PC-9 (cell line): ENCODE data around the gene TAF4. TPM values are rescaled to one million over a fixed set of nuclear protein-coding genes. Genes with fewer than 3 reads are reported as not detected.

ENCODE experiments used
- BruUV-seq: library from RNA; stranded (reverse); fragments of 400-500 nt; replicated peaks from 2 replicates; lab custom pipeline; 2021; lab: Mats Ljungman, UMichigan
- CTCF ChIA-PET: fragments of 300-600 bp; sonication (Branson Sonifier 250); formaldehyde crosslinking; loops from one replicate; lab custom pipeline; 2022; ENCODE audit warnings: antibody characterized with exemption; lab: Charles Lee
- POLR2A ChIA-PET: fragments of 300-600 bp; sonication (Branson Sonifier 250); formaldehyde crosslinking; loops from one replicate; lab custom pipeline; 2022; ENCODE audit warnings: antibody characterized with exemption; ENCODE audit not compliant: unreplicated experiment; lab: Charles Lee
- DNase-seq, 2 experiments: peaks; one replicate each; pipeline versions ENCODE4 v3.0.0 to v3.0.0-alpha.2; 2015 to 2022; ENCODE audit warnings: mixed read lengths in 1 of 2
- H2AFZ ChIP-seq: fragments of 200-600 bp; sonication (generic); 2 replicates; pipeline ENCODE4 v1.8.1; 2017; ENCODE audit warnings: antibody characterized with exemption
- H3F3A ChIP-seq: fragments of 200-600 bp; sonication (generic); 2 replicates; pipeline ENCODE4 v1.8.1; 2017; ENCODE audit warnings: antibody characterized with exemption, mild to moderate bottlenecking, low read depth; ENCODE audit not compliant: insufficient read depth
- H3K27ac ChIP-seq: fragments of 200-600 bp; sonication (generic); 2 replicates; pipeline ENCODE4 v1.6.1; 2016; ENCODE audit warnings: mixed run types
- H3K27me3 ChIP-seq: fragments of 200-600 bp; sonication (generic); 2 replicates; pipeline ENCODE4 v1.6.1; 2016; ENCODE audit warnings: low read depth, mixed run types; ENCODE audit not compliant: insufficient read depth
- H3K36me3 ChIP-seq: fragments of 200-600 bp; sonication (generic); 2 replicates; pipeline ENCODE4 v1.6.1; 2016; ENCODE audit warnings: low read depth, mixed run types
- H3K4me1 ChIP-seq: fragments of 200-600 bp; sonication (generic); replicated peaks from 2 replicates; pipeline ENCODE4 v1.6.1; 2016; ENCODE audit warnings: mixed run types; ENCODE audit not compliant: insufficient read depth
- H3K4me2 ChIP-seq: fragments of 200-600 bp; sonication (generic); 2 replicates; pipeline ENCODE4 v1.6.1; 2017; ENCODE audit warnings: mixed run types
- H3K4me3 ChIP-seq: fragments of 200-600 bp; sonication (generic); 2 replicates; pipeline ENCODE4 v1.6.1; 2016; ENCODE audit warnings: mixed run types
- H3K79me2 ChIP-seq: fragments of 200-600 bp; sonication (generic); 2 replicates; pipeline ENCODE4 v1.6.1; 2017; ENCODE audit warnings: low read depth, mixed run types
- H3K9me2 ChIP-seq: fragments of 200-600 bp; sonication (generic); 2 replicates; pipeline ENCODE4 v1.8.1; 2017; ENCODE audit warnings: mild to moderate bottlenecking; ENCODE audit not compliant: insufficient read depth
- H3K9me3 ChIP-seq: fragments of 200-600 bp; sonication (generic); 2 replicates; pipeline ENCODE4 v1.8.1; 2016; ENCODE audit warnings: low read depth; ENCODE audit not compliant: insufficient read depth
- H4K20me1 ChIP-seq: fragments of 200-600 bp; sonication (generic); 2 replicates; pipeline ENCODE4 v1.8.1; 2017; ENCODE audit not compliant: insufficient read depth
- CTCF ChIP-seq: fragments of 200-600 bp; sonication (generic); conservative IDR thresholded peaks from 2 replicates; pipeline ENCODE4 v1.6.1; 2017; ENCODE audit warnings: mixed run types, antibody characterized with exemption, mild to moderate bottlenecking, moderate library complexity
- EZH2 ChIP-seq: fragments of 200-600 bp; sonication (generic); IDR thresholded peaks from 2 replicates; pipeline ENCODE4 v1.8.0; 2017; ENCODE audit warnings: antibody characterized with exemption, low read depth
- intact Hi-C: fragments of 100-400 bp; cut with micrococcal nuclease; formaldehyde crosslinking; loops from one replicate; pipeline ENCODE4 v1.10.0; 2022; ENCODE audit not compliant: unreplicated experiment
- total RNA-seq: library from RNA; stranded (reverse); gene quantifications from 2 replicates; pipeline ENCODE4 v1.2.3, GENCODE V29; 2021

The TAF4 gene
- total RNA-seq, 1 experiment from 2014 or later = 32.5 TPM

GRCh38 chr20:62066983-62067433 is 1.3 kb upstream of the TAF4 start:
- TSS peak; percentile 83 for BruUV-seq
- Histone ChIP-seq H3F3A (no peaks in the 10 kb centered on the region; the same call in 1 of the 2 replicates), H3K4me3 (peak overlapping the region; percentile 81; the same call in 1 of the 2 replicates), H3K9me2 (no peaks in the 10 kb centered on the region), H3K27me3 (peaks cover 8% of the 10 kb centered on the region), H3K4me1 (peaks cover 16% of the 10 kb centered on the region), H3K36me3 (no peaks in the 10 kb centered on the region), H3K9me3 (no peaks in the 10 kb centered on the region), H3K79me2 (peaks cover 24% of the 10 kb centered on the region), H2AFZ (peak overlapping the region; percentile 88), H3K27ac (no peak overlapping the region), H4K20me1 (peaks cover 18% of the 10 kb centered on the region), H3K4me2 (peak overlapping the region; percentile 77)
- ChIA-PET POLR2A (no interaction called here), CTCF (no interaction called here)
- intact Hi-C loops = loop anchor here (1.0 kb wide), 1 partner anchor 55 kb away; the partner anchor contains the start of gene LSM14B
- no peak for DNase-seq
- no peak for TF ChIP-seq EZH2
- TF ChIP-seq CTCF = no peak

DNA sequence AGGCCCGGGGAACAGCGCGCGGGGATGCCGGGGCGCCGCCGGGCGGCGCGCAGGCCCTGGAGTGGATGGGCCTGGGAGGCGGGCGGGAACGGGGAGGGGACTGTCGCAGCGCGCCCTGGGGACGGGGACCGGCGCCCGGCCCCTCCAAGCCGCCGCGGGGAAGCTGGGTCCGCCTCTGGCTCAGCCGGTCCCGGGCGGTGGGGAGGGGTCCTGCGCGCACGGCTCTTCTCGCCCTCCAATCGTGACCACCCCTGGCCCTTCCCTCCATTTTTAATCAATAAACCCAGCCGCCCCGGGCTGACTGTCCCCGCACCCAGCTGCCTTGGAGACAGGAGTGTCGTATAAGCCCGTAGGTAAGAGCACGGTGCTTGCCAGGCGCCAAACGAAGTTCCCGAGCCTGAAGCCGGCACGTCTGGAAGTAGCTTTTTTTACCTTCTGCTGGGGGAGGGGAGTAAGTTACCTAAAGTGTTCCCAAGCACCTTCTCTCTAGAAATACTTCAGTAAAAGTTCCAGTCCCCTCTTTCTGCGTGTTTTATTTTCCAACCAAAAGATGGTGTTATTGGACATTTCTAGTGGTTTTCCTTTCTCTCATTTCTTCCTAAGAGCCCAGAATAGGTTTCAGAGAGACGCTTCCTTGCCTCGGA is 780 bp upstream of the TAF4 start:
- Histone ChIP-seq H3K79me2 (peaks cover 30% of the 10 kb centered on the region), H3K27ac (no peak overlapping the region), H3K36me3 (no peaks in the 10 kb centered on the region), H3K4me1 (peaks cover 16% of the 10 kb centered on the region), H3F3A (no peaks in the 10 kb centered on the region; the same call in 1 of the 2 replicates), H2AFZ (peak overlapping the region; percentile 88), H3K4me3 (peak overlapping the region; percentile 81), H4K20me1 (peaks cover 23% of the 10 kb centered on the region), H3K27me3 (peaks cover 8% of the 10 kb centered on the region), H3K4me2 (peak overlapping the region; percentile 77), H3K9me2 (no peaks in the 10 kb centered on the region), H3K9me3 (no peaks in the 10 kb centered on the region)
- DNase-seq = peak; percentile 45 to 55
- TF ChIP-seq EZH2 = no peak
- TF ChIP-seq CTCF = no peak
- intact Hi-C loops = loop anchor here (1.0 kb wide), 1 partner anchor 56 kb away; the partner anchor contains the start of gene LSM14B
- ChIA-PET POLR2A (interaction anchor here (0.7 kb wide), 1 partner anchor 117 kb away, joined by 8 read pairs; no protein-coding TSS in a partner anchor), CTCF (no interaction called here)
- BruUV-seq = no TSS peak

GRCh38 chr20:62064770-62065673 is 659 bp downstream of the TAF4 start:
- TF ChIP-seq CTCF (no peak), EZH2 (no peak)
- POLR2A ChIA-PET = interaction anchor here (0.6 kb wide), 1 partner anchor 23 kb away, joined by 10 read pairs; no protein-coding TSS in a partner anchor
- H3K4me3 ChIP-seq = peak overlapping the region; percentile 55; the same call in 1 of the 2 replicates
- H4K20me1 ChIP-seq = peaks cover 24% of the 10 kb centered on the region
- no peak overlapping the region; the same call in 1 of the 2 replicates for H3K4me2 ChIP-seq
- peaks cover 44% of the 10 kb centered on the region for H3K79me2 ChIP-seq
- H3K4me1 ChIP-seq = peaks cover 16% of the 10 kb centered on the region
- no peaks in the 10 kb centered on the region for H3K36me3 ChIP-seq
- H3K9me3 ChIP-seq = no peaks in the 10 kb centered on the region
- H3F3A ChIP-seq = no peaks in the 10 kb centered on the region; the same call in 1 of the 2 replicates
- DNase-seq = peak in 1 of 2 experiments; percentile 19
- no peaks in the 10 kb centered on the region for H3K9me2 ChIP-seq
- intact Hi-C loops = loop anchor here (5.0 kb wide), 1 partner anchor 72 kb away; no protein-coding TSS in a partner anchor
- no TSS peak for BruUV-seq
- H2AFZ ChIP-seq = no peak overlapping the region
- no peaks in the 10 kb centered on the region for H3K27me3 ChIP-seq
- no peak overlapping the region for H3K27ac ChIP-seq
- CTCF ChIA-PET = interaction anchor here (0.6 to 0.7 kb wide), 2 partner anchors 176 to 310 kb away, joined by 4 to 5 read pairs; no protein-coding TSS in a partner anchor
